IgD-negative memory B cell (primary cell): ENCODE data around the gene RBX1. TPM values are rescaled to one million over a fixed set of nuclear protein-coding genes. Genes with fewer than 3 reads are reported as not detected.

Experiments
- H3K27ac Mint-ChIP-seq, 3 donors: one replicate each; pipeline ENCODE4 v1.8.0; 2020 to 2022; ENCODE audit warnings: mild to moderate bottlenecking in 3 of 3, mixed read lengths in 3 of 3, moderate library complexity in 1 of 3
- H3K27me3 Mint-ChIP-seq: one replicate; pipeline ENCODE4 v1.8.0; 2021; ENCODE audit warnings: mixed read lengths
- H3K36me3 Mint-ChIP-seq: one replicate; pipeline ENCODE4 v1.8.0; 2020; ENCODE audit warnings: mild to moderate bottlenecking, mixed read lengths
- H3K4me1 Mint-ChIP-seq, 3 donors: one replicate each; pipeline ENCODE4 v1.8.0; 2020 to 2022; ENCODE audit warnings: mixed read lengths in 3 of 3, mild to moderate bottlenecking in 1 of 3
- H3K4me3 Mint-ChIP-seq, 4 donors: one replicate each; pipeline ENCODE4 v1.8.0; 2020 to 2022; ENCODE audit warnings: mild to moderate bottlenecking in 4 of 4, mixed read lengths in 4 of 4, moderate library complexity in 3 of 4
- H3K9me3 Mint-ChIP-seq, 3 donors: one replicate each; pipeline ENCODE4 v1.8.0; 2020 to 2021; ENCODE audit warnings: mixed read lengths in 3 of 3, mild to moderate bottlenecking in 1 of 3
- polyA plus RNA-seq: library from polyadenylated mRNA; unstranded; fragments of 300-500 nt; fragmentation: Illumina TruSeq; gene quantifications from one replicate; pipeline ENCODE4 v1.2.3, GENCODE V29; 2021

The RBX1 gene
- polyA plus RNA-seq, 1 donor from 2014 or later: 150 TPM

- Mint-ChIP-seq H3K4me1 (peaks cover 17 to 25% (median 25%) of the 10 kb centered on the region in 3 donors), H3K9me3 (no peaks in the 10 kb centered on the region), H3K4me3 (no peak overlapping the region), H3K36me3 (peaks cover 2% of the 10 kb centered on the region), H3K27me3 (no peaks in the 10 kb centered on the region), H3K27ac (no peak overlapping the region)
Measured at GRCh38 chr22:40955571-40955970, 4.4 kb downstream of the RBX1 start.

GRCh38 chr22:40957601-40958000, 6.4 kb downstream of the RBX1 start:
- peaks cover 10 to 19% (median 15%) of the 10 kb centered on the region in 3 donors for H3K4me1 Mint-ChIP-seq
- H3K9me3 Mint-ChIP-seq: no peaks in the 10 kb centered on the region
- no peaks in the 10 kb centered on the region for H3K27me3 Mint-ChIP-seq
- no peak overlapping the region for H3K27ac Mint-ChIP-seq
- peaks cover 3% of the 10 kb centered on the region for H3K36me3 Mint-ChIP-seq
- H3K4me3 Mint-ChIP-seq: no peak overlapping the region

- peaks cover 3% of the 10 kb centered on the region for H3K36me3 Mint-ChIP-seq
- H3K4me3 Mint-ChIP-seq: no peak overlapping the region
- H3K27ac Mint-ChIP-seq: peak overlapping the region in 1 of 3 donors; percentile 31
- H3K27me3 Mint-ChIP-seq: no peaks in the 10 kb centered on the region
- peaks cover 9 to 14% (median 14%) of the 10 kb centered on the region in 3 donors for H3K4me1 Mint-ChIP-seq
- H3K9me3 Mint-ChIP-seq: no peaks in the 10 kb centered on the region
Measured at GRCh38 chr22:40958299-40958698, 7.1 kb downstream of the RBX1 start.

- Mint-ChIP-seq H3K4me1 (peaks cover 6 to 8% (median 6%) of the 10 kb centered on the region in 3 donors), H3K9me3 (no peaks in the 10 kb centered on the region), H3K4me3 (no peak overlapping the region), H3K27me3 (no peaks in the 10 kb centered on the region), H3K27ac (peak overlapping the region in 1 of 3 donors; percentile 73), H3K36me3 (peaks cover 3% of the 10 kb centered on the region)
Measured at GRCh38 chr22:40960145-40960544, 9.0 kb downstream of the RBX1 start.

- H3K27me3 Mint-ChIP-seq: no peaks in the 10 kb centered on the region
- no peak overlapping the region for H3K4me3 Mint-ChIP-seq
- no peaks in the 10 kb centered on the region for H3K9me3 Mint-ChIP-seq
- H3K36me3 Mint-ChIP-seq: peaks cover 1% of the 10 kb centered on the region
- peaks cover 0 to 5% (median 0%) of the 10 kb centered on the region in 3 donors for H3K4me1 Mint-ChIP-seq
- no peak overlapping the region for H3K27ac Mint-ChIP-seq
Measured at GRCh38 chr22:40965936-40966725, 15.0 kb downstream of the RBX1 start.

- no peaks in the 10 kb centered on the region for H3K9me3 Mint-ChIP-seq
- H3K27me3 Mint-ChIP-seq: no peaks in the 10 kb centered on the region
- H3K4me1 Mint-ChIP-seq: peaks cover 0 to 5% (median 0%) of the 10 kb centered on the region in 3 donors
- H3K36me3 Mint-ChIP-seq: peaks cover 1% of the 10 kb centered on the region
- H3K27ac Mint-ChIP-seq: peak overlapping the region in 1 of 3 donors; percentile 77
- no peak overlapping the region for H3K4me3 Mint-ChIP-seq
Measured at GRCh38 chr22:40966726-40967085, 15.5 kb downstream of the RBX1 start.

- peaks cover under 1% of the 10 kb centered on the region for H3K36me3 Mint-ChIP-seq
- peak overlapping the region in 1 of 3 donors; percentile 77 for H3K27ac Mint-ChIP-seq
- peaks cover 0 to 5% (median 0%) of the 10 kb centered on the region in 3 donors for H3K4me1 Mint-ChIP-seq
- H3K27me3 Mint-ChIP-seq: no peaks in the 10 kb centered on the region
- H3K9me3 Mint-ChIP-seq: no peaks in the 10 kb centered on the region
- no peak overlapping the region for H3K4me3 Mint-ChIP-seq
Measured at GRCh38 chr22:40967111-40967760, 16.1 kb downstream of the RBX1 start.

- no peak overlapping the region for H3K4me3 Mint-ChIP-seq
- no peak overlapping the region for H3K27ac Mint-ChIP-seq
- peaks cover 0 to 1% (median 0%) of the 10 kb centered on the region in 3 donors for H3K9me3 Mint-ChIP-seq
- no peaks in the 10 kb centered on the region for H3K36me3 Mint-ChIP-seq
- H3K4me1 Mint-ChIP-seq: peaks cover 0 to 6% (median 0%) of the 10 kb centered on the region in 3 donors
- no peaks in the 10 kb centered on the region for H3K27me3 Mint-ChIP-seq
Measured at GRCh38 chr22:40972587-40972986, 21.4 kb downstream of the RBX1 start.

- Mint-ChIP-seq H3K36me3 (no peaks in the 10 kb centered on the region), H3K27ac (no peak overlapping the region), H3K27me3 (no peaks in the 10 kb centered on the region), H3K4me3 (no peak overlapping the region), H3K4me1 (peaks cover 0 to 5% (median 0%) of the 10 kb centered on the region in 3 donors), H3K9me3 (peaks cover 0 to 1% (median 0%) of the 10 kb centered on the region in 3 donors)
Measured at GRCh38 chr22:40973144-40973543, 22.0 kb downstream of the RBX1 start.

- peaks cover 0 to 3% (median 0%) of the 10 kb centered on the region in 3 donors for H3K4me1 Mint-ChIP-seq
- H3K4me3 Mint-ChIP-seq: no peak overlapping the region
- H3K27me3 Mint-ChIP-seq: no peaks in the 10 kb centered on the region
- H3K36me3 Mint-ChIP-seq: no peaks in the 10 kb centered on the region
- H3K27ac Mint-ChIP-seq: no peak overlapping the region
- H3K9me3 Mint-ChIP-seq: peaks cover 0 to 1% (median 0%) of the 10 kb centered on the region in 3 donors
Measured at GRCh38 chr22:40975366-40975765, 24.2 kb downstream of the RBX1 start.

- Mint-ChIP-seq H3K4me1 (peaks cover 0 to 2% (median 0%) of the 10 kb centered on the region in 3 donors), H3K27me3 (no peaks in the 10 kb centered on the region), H3K4me3 (no peak overlapping the region), H3K9me3 (peaks cover 0 to 1% (median 0%) of the 10 kb centered on the region in 3 donors), H3K27ac (peak overlapping the region in 2 of 3 donors; percentile 71 to 82), H3K36me3 (no peaks in the 10 kb centered on the region)
Measured at GRCh38 chr22:40976866-40977700, 25.9 kb downstream of the RBX1 start.

- Mint-ChIP-seq H3K27ac (no peak overlapping the region), H3K4me1 (peaks cover 11 to 17% (median 13%) of the 10 kb centered on the region in 3 donors), H3K36me3 (no peaks in the 10 kb centered on the region), H3K9me3 (peaks cover 0 to 1% (median 0%) of the 10 kb centered on the region in 3 donors), H3K4me3 (no peak overlapping the region), H3K27me3 (peaks cover 5% of the 10 kb centered on the region)
Measured at GRCh38 chr22:40979198-40979597, 28.0 kb downstream of the RBX1 start.

- H3K4me1 Mint-ChIP-seq: peaks cover 11 to 17% (median 13%) of the 10 kb centered on the region in 3 donors
- peaks cover 0 to 1% (median 0%) of the 10 kb centered on the region in 3 donors for H3K9me3 Mint-ChIP-seq
- H3K36me3 Mint-ChIP-seq: no peaks in the 10 kb centered on the region
Measured at GRCh38 chr22:40979871-40980270, 28.7 kb downstream of the RBX1 start.

GRCh38 chr22:40982482-40983385, 31.6 kb downstream of the RBX1 start:
- Mint-ChIP-seq H3K36me3 (no peaks in the 10 kb centered on the region), H3K27me3 (peaks cover 5% of the 10 kb centered on the region), H3K27ac (peak overlapping the region in 1 of 3 donors; percentile 14), H3K9me3 (no peaks in the 10 kb centered on the region), H3K4me3 (peak overlapping the region in 2 of 4 donors; percentile 83 to 88), H3K4me1 (peaks cover 11 to 15% (median 13%) of the 10 kb centered on the region in 3 donors)

More at GRCh38 chr22:40979871-40980270, 28.7 kb downstream of the RBX1 start:
- Mint-ChIP-seq H3K27ac (no peak overlapping the region), H3K27me3 (peaks cover 5% of the 10 kb centered on the region), H3K4me3 (no peak overlapping the region)
